Testis (tissue), 3 donors: ENCODE measurements around the gene TBCD. TPM values are rescaled to one million over a fixed set of nuclear protein-coding genes. Genes with fewer than 3 reads are reported as not detected.
A peak's percentile ranks its signal among the peaks of the same experiment; 100 is the strongest.

ENCODE experiments used
- DNase-seq: peaks from one replicate; pipeline ENCODE4 v3.0.0-alpha.2; 2019
- H3K27ac ChIP-seq, 2 donors: fragments of 200-600 bp; sonication (generic); one replicate each; pipeline ENCODE4 v1.5.1; 2019
- H3K27me3 ChIP-seq: fragments of 200-600 bp; sonication (generic); one replicate; pipeline ENCODE4 v1.5.1; 2019
- H3K36me3 ChIP-seq: fragments of 200-600 bp; sonication (generic); one replicate; pipeline ENCODE4 v1.5.1; 2017; ENCODE audit warnings: low read depth; ENCODE audit errors: missing control alignments
- H3K4me1 ChIP-seq: fragments of 200-600 bp; sonication (generic); one replicate; pipeline ENCODE4 v1.5.1; 2019
- H3K4me3 ChIP-seq, 2 donors: fragments of 200-600 bp; sonication (generic); one replicate each; pipeline ENCODE4 v1.5.1; 2017 to 2019
- H3K9me3 ChIP-seq: fragments of 200-600 bp; sonication (generic); one replicate; pipeline ENCODE4 v1.5.1; 2017
- POLR2A ChIP-seq: fragments of 450-650 bp; IDR thresholded peaks from one replicate; pipeline ENCODE4 v1.6.1; 2017; ENCODE audit warnings: antibody characterized with exemption, mild to moderate bottlenecking, moderate library complexity
- WGBS, 2 donors: methylation state at CpG; one replicate each; pipeline ENCODE4 v1.1.5; 2018; 5-methylcytosine and 5-hydroxymethylcytosine counted together
- intact Hi-C: fragments of 100-400 bp; cut with DNase I; formaldehyde crosslinking; loops from one replicate; pipeline ENCODE4 v1.15.1; 2023; ENCODE audit warnings: low total_unique reads
- polyA plus RNA-seq: library from polyadenylated mRNA; stranded (reverse); fragments of 350-450 nt; fragmentation: Illumina TruSeq; extraction: RNeasy Lipid Tissue Mini Kit (QIAGEN cat#74804); gene quantifications from one replicate; pipeline ENCODE4 v1.2.3, GENCODE V29; 2014; ENCODE audit warnings: low read depth, low replicate concordance; ENCODE audit not compliant: insufficient read depth
- total RNA-seq, 2 donors: library from RNA; depleted of rRNA; stranded (reverse); fragments of >200 nt; gene quantifications; one replicate each; pipeline ENCODE4 v1.2.3, GENCODE V29; 2016
- TF ChIP-seq, protein P1 (sequence below), 3 experiments: fragments of 450-650 bp in 2 of 3; fragments of 200-600 bp in 1 of 3; sonication (generic) in 1 of 3; IDR thresholded peaks; one replicate each; pipeline ENCODE4 v1.5.1; 2016 to 2019; ENCODE audit warnings: antibody characterized with exemption in 3 of 3, mild to moderate bottlenecking in 2 of 3, moderate library complexity in 1 of 3

Gene TBCD
- total and polyA plus RNA-seq, 3 donors from 2014 or later, result 81.2 to 128 (median 115) TPM

DNA sequence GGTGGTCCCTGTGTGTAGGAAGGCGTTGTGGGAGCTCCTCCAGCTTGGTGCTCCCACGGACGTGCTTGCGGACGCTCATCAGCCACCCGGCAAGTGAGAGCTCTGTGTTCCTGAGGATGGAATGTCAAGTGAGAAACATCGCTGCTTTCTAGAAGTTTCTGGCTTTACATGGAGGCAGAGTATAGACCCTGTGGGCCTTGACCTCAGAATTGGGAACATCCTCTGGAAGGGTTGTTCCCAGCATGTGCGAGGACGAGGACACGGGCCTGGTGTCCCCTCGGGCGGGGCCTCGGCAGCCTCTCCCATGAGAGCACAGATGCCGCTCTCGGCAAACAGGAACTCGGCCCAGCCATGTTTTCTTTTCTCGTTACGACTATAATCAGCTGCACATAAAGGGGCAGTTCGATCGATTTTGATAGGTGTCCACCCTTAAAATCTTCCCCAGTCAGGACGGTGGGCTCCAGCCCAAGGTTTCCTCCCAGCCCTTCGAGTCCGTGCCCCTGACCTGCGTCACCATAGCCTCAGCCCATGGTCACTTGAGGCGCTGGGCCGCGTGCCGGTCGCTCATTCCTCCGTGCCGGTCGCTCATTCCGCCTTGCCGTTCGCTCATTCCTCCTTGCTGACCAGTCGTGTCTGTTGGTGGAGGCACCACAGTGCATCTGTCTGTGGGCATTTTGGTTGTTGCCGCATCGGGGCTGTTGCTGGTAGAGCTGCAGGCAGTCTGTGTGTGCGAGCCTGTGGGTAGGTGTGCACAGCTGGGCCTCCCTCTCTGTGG lies 179.2 kb downstream of the TBCD start:
- intact Hi-C loops, result no loop called here
- no peaks in the 10 kb centered on the region for H3K36me3 ChIP-seq
- no peaks in the 10 kb centered on the region for H3K27me3 ChIP-seq
- 95% methylated on average over 35 to 39 of the region's 39 CpGs for WGBS, 2 donors
- TF ChIP-seq POLR2A, result no peak
- TF ChIP-seq, protein P1, sequence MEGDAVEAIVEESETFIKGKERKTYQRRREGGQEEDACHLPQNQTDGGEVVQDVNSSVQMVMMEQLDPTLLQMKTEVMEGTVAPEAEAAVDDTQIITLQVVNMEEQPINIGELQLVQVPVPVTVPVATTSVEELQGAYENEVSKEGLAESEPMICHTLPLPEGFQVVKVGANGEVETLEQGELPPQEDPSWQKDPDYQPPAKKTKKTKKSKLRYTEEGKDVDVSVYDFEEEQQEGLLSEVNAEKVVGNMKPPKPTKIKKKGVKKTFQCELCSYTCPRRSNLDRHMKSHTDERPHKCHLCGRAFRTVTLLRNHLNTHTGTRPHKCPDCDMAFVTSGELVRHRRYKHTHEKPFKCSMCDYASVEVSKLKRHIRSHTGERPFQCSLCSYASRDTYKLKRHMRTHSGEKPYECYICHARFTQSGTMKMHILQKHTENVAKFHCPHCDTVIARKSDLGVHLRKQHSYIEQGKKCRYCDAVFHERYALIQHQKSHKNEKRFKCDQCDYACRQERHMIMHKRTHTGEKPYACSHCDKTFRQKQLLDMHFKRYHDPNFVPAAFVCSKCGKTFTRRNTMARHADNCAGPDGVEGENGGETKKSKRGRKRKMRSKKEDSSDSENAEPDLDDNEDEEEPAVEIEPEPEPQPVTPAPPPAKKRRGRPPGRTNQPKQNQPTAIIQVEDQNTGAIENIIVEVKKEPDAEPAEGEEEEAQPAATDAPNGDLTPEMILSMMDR (IDR thresholded peaks at IDR 0.05), result no peak
- no peaks in the 10 kb centered on the region for H3K4me1 ChIP-seq
- no peak for DNase-seq
- no peak overlapping the region for H3K4me3 ChIP-seq
- no peaks in the 10 kb centered on the region for H3K9me3 ChIP-seq
- H3K27ac ChIP-seq, result no peak overlapping the region

DNA sequence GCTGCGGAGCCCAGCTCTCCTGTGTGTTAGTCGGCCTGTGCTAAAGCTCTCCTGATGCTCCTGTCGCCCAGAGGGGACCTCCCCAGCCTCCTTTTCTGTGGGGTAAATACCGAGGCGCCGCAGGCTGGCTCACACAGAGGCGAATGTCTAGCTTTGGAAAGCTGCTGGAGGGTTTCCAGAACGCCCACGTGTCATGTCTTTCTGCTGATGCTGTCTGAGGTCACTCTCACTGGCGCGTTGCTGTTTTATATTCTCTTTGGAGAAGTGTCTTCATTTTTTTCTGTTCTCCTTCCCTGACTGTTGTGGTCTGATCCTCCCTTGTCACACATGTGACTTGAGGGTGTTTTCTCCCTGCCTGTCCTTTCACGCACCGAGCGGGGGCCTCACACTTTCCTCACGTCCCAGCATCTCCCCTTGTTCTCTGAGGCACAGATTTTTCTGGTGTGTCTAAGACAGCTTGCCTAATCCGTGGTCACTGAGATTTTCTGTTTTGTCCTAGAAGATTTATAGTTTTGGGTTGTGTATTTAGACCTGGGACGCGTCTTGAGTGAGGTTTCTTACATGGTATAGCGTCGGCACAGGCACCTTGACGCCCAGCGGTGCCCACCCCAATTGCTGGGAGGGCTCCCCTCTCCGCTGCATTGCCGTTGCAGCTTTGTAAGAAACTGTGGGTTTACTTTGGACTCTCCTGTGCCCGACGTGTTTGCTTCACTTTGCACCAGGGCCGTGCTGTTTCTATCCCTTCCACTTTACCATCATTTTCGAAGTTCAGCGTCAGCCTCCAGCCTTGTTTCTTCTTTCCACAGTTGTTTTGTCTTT lies 180.0 kb downstream of the TBCD start:
- intact Hi-C loops, result no loop called here
- 84% methylated on average over 23 to 29 of the region's 29 CpGs for WGBS, 2 donors
- TF ChIP-seq, protein P1 (IDR thresholded peaks at IDR 0.05), result no peak
- TF ChIP-seq POLR2A, result no peak
- DNase-seq, result peak; percentile 77
- Histone ChIP-seq H3K4me3 (no peak overlapping the region), H3K27ac (no peak overlapping the region), H3K9me3 (no peaks in the 10 kb centered on the region), H3K4me1 (no peaks in the 10 kb centered on the region), H3K27me3 (no peaks in the 10 kb centered on the region), H3K36me3 (no peaks in the 10 kb centered on the region)

DNA sequence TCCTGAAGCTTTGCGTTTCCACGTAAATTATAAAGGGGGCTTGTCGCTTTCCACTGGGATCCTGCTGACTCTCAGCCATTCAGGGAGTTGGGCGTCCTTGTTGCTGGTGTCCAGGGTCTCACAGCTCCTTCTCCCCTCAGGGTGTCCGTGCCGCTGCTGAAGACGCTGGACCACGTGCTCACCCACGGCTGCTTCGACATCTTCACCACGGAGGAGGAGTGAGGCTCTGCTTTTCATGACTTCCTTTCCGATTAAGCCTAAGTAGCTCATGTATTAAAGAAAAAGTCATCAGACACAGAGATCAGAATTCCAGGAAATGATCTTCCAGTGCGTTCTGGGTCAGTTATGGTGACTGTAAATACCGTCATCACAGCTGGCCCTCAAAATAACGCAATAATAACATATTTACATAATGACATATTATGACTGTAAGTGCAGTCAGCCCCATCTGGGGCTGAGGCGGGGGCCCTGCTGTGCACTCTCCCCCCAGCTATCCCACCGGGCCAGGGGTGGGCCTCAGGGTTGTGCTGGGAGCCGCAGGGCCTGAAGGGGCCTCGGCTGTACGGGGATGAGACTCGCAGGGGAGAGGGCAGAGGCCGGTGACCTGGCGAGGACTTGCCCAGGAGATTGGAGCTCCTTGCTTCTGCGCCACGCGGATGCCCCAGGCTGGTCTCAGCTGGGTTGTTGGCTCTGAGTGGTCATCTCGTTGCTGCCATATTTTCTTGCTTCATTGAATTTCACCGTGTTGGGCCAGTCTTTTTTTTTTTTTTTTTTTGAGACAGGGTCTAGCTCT lies 180.8 kb downstream of the TBCD start:
- TF ChIP-seq, protein P1 (IDR thresholded peaks at IDR 0.05), result no peak
- no peak for TF ChIP-seq POLR2A
- Histone ChIP-seq H3K27me3 (no peaks in the 10 kb centered on the region), H3K36me3 (no peaks in the 10 kb centered on the region), H3K9me3 (no peaks in the 10 kb centered on the region), H3K4me1 (no peaks in the 10 kb centered on the region), H3K4me3 (no peak overlapping the region), H3K27ac (no peak overlapping the region)
- no peak for DNase-seq
- intact Hi-C loops, result no loop called here
- 90 to 93% methylated on average over 28 of the region's 28 CpGs for WGBS, 2 donors

DNA sequence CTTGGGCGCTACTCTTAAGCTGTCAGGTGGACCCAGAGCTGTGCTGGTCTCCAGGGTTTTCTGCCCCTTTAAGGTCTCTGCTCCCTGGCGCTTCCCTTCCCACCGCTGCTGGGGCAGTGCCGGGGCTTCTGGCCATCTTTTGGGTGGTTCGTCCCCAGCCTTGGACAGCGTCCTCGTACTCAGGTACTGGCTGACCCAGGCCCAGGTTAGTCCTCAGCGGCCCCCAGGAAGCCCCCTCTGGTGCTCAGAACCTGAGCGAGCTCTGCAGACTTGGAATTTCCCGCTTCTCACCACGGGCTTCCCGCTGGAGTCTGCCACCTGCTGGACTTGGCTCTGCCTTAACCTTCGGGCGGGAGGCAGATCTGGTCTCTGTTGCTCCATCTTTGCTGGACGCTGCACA lies 182.0 kb downstream of the TBCD start:
- intact Hi-C loops, result no loop called here
- Histone ChIP-seq H3K27me3 (no peaks in the 10 kb centered on the region), H3K4me3 (no peak overlapping the region), H3K9me3 (no peaks in the 10 kb centered on the region), H3K27ac (no peak overlapping the region), H3K4me1 (no peaks in the 10 kb centered on the region), H3K36me3 (no peaks in the 10 kb centered on the region)
- no peak for DNase-seq
- no peak for TF ChIP-seq POLR2A
- TF ChIP-seq, protein P1 (IDR thresholded peaks at IDR 0.05), result no peak
- WGBS, 2 donors, result 93 to 96% methylated on average over 14 to 15 of the region's 15 CpGs
